Stimulated activated CD4-positive, alpha-beta T cell treated with anti-CD3 and anti-CD28 coated beads, Interleukin-2, amount 100 ng/mL, for 4 hours (primary cell): Measurements from ENCODE around the gene PEPD.

Experiments
- DNase-seq: peaks from one replicate; pipeline ENCODE4 v3.0.0-alpha.2; 2020; ENCODE audit warnings: low read depth

The PEPD gene

GRCh38 chr19:33545217-33545981 lies 23.8 kb upstream of the PEPD start:
- DNase-seq, result no peak

DNA sequence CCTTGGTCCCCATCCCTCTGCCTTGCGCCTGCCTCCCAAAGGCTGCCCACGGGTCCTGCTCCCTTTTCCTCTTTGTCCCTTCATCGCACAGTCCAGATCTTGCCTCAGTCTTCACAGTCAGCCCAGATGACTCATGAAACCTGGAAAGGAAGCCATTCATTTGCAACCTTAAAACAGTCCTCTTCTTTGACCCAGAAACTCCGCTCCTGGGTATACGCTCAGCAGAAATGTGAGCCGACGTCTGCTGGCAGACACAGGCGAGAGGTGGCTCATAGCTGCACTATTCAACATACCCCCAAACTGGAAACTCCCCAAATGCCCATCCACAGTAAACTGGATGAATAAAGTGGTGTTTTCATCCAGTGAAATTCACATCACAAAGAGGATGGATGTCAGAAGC lies 13.6 kb upstream of the PEPD start:
- no peak for DNase-seq

- no peak for DNase-seq
These were observed 11.4 kb upstream of the PEPD start for GRCh38 chr19:33532859-33533460.

GRCh38 chr19:33530842-33531241 lies 9.3 kb upstream of the PEPD start:
- DNase-seq, result no peak

DNA sequence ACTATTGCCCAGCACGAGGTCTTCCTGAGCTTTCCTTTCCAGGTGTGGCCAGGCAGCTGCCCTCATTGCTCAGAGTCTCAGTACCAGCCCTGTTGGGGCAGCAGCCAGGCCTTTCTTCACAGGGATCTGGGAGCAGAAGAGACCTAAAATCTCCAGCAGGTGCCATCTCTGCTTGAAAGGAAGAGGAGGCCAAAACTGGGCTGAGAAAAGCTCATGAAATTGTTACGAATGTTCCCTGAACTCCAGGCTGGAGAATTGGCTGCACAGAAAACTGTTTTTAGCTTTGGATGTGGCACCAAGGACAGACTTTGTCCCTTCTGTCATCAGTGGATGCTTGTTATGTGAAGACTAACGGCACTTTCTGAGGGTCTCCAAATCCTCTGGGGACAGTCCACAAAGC lies 8.7 kb upstream of the PEPD start:
- no peak for DNase-seq

GRCh38 chr19:33529094-33529676 lies 7.6 kb upstream of the PEPD start:
- no peak for DNase-seq

- DNase-seq, result no peak
These were observed 6.8 kb upstream of the PEPD start for GRCh38 chr19:33528404-33528803.

- DNase-seq, result no peak
These were observed 5.5 kb upstream of the PEPD start for GRCh38 chr19:33527125-33527524.

DNA sequence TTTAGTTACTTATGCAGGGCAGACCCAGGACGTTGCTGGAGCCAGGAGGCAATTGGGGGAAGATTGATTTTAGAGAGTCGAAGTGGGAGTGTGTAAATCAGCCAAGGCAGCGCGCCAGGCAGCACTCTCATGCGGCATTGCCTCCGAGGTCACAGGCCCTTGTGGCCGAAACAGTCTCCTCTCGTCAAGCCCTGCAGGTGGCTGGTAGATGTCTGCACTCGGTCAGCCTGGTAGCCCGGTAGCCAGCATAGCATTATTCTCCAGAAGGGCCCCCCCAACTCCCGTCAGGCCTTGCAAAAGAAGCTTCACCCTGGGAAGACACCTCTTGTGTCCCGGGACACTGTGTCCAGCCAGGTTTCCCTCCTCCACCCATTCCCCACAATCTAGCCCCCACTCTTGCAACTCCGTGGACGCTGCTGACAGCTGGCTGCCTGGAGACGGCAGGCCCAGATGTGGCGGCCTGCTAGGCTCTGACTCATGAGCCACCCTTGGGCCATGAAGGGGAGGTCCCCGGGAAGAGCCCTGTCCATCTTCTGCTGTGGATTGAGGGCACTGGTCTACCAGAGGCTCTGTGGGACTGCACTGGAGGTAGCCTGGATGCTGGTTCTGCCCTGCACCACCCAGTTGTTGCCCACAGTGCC lies 2.6 kb upstream of the PEPD start:
- DNase-seq, result no peak

DNA sequence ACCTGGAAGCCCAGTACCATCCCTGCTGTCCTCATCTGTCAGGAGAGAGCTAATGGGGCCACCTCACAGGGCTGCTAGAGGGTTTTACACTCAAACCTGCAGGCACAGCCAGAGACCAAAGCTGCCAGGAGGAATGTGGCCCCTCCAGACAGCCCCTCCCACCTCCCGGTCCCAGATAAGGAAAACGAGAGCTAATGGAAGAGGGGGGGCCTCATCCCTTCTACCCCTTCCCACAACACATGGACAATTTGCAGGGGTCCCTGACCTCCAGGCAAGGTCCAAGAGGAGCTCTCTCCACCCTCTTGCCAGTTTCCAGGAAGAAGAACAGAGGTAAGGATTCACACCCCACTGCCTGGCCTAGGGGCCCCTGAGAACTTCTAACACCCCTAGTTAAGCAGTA lies 1.6 kb upstream of the PEPD start:
- DNase-seq, result no peak

DNA sequence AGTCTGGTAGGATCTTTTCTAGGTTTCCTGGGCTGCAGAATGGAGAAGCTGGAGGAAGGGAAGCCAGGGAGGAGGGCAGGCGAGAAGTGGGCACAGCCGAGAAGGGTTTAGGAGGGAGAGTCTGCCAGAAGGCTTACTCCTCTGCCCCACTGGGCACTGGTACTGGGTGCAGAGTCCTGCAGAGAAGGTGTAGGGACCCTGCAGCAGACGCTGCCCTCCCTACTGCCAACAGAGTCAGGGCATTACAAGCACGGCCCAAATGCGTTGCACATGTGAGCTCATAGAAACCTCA lies 726 bp upstream of the PEPD start:
- DNase-seq, result no peak

- no peak for DNase-seq
These were observed 629 bp downstream of the PEPD start for GRCh38 chr19:33520844-33521479.

- DNase-seq, result no peak
These were observed 1.4 kb downstream of the PEPD start for GRCh38 chr19:33520048-33520643.

DNA sequence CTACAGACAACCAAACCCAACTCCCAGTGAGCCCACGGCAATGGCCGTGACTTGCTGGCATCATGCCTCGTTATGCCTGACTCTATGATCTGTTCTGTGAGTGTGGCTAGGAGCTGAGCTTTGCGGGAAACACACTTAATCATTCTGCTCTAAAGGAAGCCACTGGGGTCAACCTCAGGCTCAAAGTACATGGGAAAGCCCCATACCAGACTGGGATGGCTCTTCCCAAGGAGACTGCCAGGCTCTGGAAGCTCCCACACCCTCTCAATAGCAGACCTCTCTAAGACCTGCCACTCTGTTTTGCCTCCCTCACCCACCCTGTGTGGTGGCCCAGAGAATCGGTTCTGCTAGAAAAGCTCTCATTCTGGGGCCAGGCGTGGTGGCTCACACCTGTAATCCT lies 2.2 kb downstream of the PEPD start:
- no peak for DNase-seq

- no peak for DNase-seq
These were observed 3.0 kb downstream of the PEPD start for GRCh38 chr19:33518541-33518940.

DNA sequence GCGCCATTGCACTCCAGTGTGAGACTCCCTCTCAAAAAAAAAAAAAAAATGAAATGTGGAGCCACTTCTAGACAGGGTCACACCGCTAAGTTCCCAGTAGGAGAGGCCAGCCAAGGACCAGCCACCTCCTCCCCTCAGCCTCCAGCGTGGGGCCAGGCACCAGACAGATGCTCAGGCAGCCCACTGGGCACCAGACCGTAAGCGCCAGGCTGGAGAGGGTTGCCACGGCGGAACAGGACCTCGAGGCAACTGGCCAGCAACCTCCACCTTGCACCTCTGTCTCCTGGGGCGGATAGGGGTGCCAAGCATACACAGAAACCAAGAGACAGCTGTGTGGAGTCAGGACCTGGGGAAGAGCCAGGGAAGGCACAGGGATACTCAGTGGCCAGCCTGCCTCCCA lies 3.7 kb downstream of the PEPD start:
- DNase-seq, result no peak

DNA sequence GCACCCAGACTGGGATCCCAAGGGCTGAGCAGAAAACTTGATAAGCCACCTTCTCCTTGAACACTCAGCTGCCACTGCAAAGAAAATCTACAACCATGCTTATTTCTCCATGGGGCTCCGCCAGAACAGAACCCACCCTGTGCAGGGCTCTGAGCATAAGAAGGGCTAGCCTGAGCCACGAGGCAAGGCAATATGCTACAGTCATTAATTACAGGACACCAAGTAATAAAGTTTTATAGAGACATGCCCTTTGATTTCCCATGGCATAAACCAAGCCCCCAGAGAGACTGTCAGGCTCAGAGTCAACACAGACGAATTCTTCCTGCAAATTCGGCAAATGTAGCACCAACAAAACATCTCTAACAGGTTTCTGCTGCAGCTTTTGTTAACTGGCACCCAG lies 5.7 kb downstream of the PEPD start:
- no peak for DNase-seq

- no peak for DNase-seq
These were observed 6.6 kb downstream of the PEPD start for GRCh38 chr19:33514885-33515551.

- no peak for DNase-seq
These were observed 8.2 kb downstream of the PEPD start for GRCh38 chr19:33513424-33513823.

DNA sequence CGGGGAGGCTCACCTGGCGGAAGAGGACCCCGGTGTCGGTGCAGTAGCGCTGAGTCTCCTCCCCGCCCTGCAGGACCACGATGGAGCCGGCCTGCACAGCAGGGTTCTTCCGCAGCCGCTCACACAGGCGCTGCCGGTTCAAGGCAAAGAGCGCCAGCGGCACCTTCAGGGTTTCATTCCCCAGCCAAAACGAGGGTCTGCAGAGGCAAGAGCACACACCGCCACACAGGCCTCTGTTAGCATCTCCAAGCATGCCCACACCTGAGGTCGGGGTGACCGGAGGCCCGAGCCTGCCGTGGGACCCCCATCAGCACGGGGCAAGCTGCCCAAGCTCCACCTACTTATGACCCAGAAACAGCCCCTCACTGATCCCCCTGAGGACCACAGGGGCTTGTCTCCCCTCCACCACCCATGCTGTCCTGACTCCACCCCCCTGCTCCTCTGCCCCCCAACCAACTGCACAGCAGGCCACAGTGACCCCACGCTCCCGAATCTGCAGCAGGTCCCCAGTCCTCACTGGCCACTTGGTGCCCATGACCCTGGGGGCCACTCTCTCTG lies 8.9 kb downstream of the PEPD start:
- no peak for DNase-seq

GRCh38 chr19:33512021-33512420 lies 9.6 kb downstream of the PEPD start:
- DNase-seq, result no peak

GRCh38 chr19:33511346-33511745 lies 10.2 kb downstream of the PEPD start:
- DNase-seq, result no peak
